HCT116 (cell line): Measurements from ENCODE around the gene FERMT3.

Experiments used
- EZH2 ChIP-seq: fragments of 200-600 bp; sonication (generic); IDR thresholded peaks from 2 replicates; pipeline ENCODE4 v1.6.1; 2017; ENCODE audit warnings: antibody characterized with exemption, mixed run types
- TF ChIP-seq, protein P1 (sequence below), 3 experiments: fragments of 200-600 bp in 1 of 3; sonication (generic) in 1 of 3; IDR thresholded peaks in 2 of 3; conservative IDR thresholded peaks in 1 of 3; 2 replicates each; pipeline ENCODE4 v1.5.1; 2012 to 2017; ENCODE audit warnings: low read depth in 2 of 3, low read length in 2 of 3, antibody characterized with exemption in 1 of 3, borderline replicate concordance in 1 of 3, control low read depth in 1 of 3, mild to moderate bottlenecking in 1 of 3, mixed read lengths in 1 of 3, mixed run types in 1 of 3, moderate library complexity in 1 of 3; ENCODE audit not compliant: insufficient read depth in 1 of 3

DNA sequence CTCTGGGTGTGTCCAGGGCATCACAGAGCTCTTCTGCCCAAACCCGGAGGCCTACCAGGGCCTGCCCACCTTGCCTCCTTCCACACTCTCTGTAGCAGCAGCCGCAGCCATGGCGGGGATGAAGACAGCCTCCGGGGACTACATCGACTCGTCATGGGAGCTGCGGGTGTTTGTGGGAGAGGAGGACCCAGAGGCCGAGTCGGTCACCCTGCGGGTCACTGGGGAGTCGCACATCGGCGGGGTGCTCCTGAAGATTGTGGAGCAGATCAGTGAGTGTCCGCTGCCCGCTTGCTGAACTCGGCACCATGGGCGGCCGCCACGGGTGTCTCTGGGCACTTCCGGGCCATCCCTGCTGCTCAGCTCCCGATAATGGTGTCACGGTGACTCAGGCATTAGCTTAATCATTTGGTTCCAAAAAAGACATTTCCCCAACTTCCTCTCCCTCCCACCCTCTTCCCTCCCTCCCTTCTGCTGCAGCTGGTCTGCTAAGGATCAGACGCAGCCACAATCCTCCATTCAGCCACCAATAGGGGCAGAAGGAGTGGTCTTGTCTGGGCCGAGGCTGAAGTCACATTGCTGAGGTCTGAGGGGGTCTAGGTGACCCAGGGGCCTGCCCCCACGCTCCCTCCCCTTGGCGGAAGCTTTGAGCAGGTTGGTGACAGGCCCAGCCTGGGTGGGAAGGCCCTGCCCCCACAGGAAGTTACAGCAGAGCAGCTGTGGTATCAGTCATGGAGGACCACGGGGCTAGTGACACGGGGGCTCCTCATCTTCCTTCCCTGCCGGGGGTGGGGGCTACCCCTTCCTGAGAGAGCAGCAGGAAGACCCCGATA lies 950 bp downstream of the FERMT3 start:
- no peak for TF ChIP-seq EZH2
- TF ChIP-seq, protein P1, sequence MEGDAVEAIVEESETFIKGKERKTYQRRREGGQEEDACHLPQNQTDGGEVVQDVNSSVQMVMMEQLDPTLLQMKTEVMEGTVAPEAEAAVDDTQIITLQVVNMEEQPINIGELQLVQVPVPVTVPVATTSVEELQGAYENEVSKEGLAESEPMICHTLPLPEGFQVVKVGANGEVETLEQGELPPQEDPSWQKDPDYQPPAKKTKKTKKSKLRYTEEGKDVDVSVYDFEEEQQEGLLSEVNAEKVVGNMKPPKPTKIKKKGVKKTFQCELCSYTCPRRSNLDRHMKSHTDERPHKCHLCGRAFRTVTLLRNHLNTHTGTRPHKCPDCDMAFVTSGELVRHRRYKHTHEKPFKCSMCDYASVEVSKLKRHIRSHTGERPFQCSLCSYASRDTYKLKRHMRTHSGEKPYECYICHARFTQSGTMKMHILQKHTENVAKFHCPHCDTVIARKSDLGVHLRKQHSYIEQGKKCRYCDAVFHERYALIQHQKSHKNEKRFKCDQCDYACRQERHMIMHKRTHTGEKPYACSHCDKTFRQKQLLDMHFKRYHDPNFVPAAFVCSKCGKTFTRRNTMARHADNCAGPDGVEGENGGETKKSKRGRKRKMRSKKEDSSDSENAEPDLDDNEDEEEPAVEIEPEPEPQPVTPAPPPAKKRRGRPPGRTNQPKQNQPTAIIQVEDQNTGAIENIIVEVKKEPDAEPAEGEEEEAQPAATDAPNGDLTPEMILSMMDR (IDR thresholded peaks at IDR 0.05 in 2 of 3, conservative IDR thresholded peaks at IDR 0.05 in 1 of 3; ENCODE audit: borderline replicate concordance in 1 of 3, insufficient read depth in 1 of 3, low read depth in 2 of 3, low read length in 2 of 3): no peak
